Dedifferentiated amniotic fluid mesenchymal stem cell (primary cell): Measurements from ENCODE around the gene PRKCH.

Source experiments
- DNase-seq: peaks from one replicate; pipeline ENCODE4 v3.0.0-alpha.2; 2016; ENCODE audit errors: extremely low spot score

Gene PRKCH

DNA sequence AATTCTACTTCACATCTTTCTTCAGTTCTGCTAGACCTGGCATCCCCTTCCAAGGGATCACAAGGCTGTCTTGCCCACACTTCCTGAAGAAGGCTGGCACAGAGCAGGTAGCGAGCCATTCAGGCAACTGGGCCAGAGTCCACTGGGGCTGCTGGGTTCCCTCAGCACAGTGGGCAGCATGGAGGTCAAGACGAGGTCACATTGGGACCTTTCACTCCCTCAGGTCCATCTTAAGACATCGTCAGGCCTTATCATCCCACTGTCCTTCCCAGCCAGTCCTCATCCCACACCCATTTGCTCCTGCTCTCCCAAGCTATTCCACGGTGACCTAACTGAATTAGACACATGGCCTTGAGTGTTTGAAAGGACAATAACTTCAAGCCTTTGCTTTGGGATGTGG is 230.9 kb downstream of the PRKCH start:
- no peak for DNase-seq

- DNase-seq, result peak; percentile 96
Measured at GRCh38 chr14:61553730-61554641, 232.6 kb downstream of the PRKCH start.

- no peak for DNase-seq
Measured at GRCh38 chr14:61555056-61555838, 233.9 kb downstream of the PRKCH start.

DNA sequence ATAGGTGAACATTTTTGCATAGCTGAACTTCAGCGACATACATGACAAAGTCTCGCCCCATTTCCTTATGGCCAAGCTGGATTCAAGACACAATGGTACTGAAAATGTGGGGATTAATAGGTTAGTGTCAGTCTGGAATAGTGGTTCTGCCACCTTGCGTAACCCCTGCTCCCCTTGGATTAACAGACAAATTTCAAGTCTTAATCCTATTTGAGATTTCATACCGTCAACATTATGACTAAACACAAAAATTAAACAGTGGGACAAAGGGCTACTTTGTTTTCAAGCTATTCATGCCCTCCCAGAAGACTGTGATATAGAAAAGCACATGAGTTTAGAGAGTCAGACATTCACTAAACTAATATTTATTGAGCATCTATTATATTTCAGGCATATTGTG is 235.1 kb downstream of the PRKCH start:
- DNase-seq, result no peak

GRCh38 chr14:61557262-61557661 is 235.9 kb downstream of the PRKCH start:
- no peak for DNase-seq

DNA sequence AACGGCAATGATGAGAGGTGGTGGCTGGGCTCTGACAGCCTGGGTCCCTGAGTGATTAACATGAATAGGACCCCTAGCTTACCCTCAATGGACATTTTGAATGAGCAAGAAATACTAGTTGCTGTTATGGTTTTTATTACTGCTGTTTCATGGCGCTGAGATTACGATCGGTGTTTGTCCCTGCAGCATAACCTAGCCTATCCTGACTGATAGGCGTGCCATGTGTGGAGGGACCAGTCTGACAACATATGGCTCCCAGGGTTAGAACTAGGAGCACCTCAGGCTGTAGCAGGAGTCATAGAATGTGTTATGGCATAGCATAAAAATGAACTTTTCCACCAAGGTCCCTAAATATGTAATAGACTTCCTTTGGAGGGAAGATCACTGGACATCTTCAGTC is 236.5 kb downstream of the PRKCH start:
- DNase-seq, result no peak

GRCh38 chr14:61558271-61558670 is 236.9 kb downstream of the PRKCH start:
- no peak for DNase-seq

DNA sequence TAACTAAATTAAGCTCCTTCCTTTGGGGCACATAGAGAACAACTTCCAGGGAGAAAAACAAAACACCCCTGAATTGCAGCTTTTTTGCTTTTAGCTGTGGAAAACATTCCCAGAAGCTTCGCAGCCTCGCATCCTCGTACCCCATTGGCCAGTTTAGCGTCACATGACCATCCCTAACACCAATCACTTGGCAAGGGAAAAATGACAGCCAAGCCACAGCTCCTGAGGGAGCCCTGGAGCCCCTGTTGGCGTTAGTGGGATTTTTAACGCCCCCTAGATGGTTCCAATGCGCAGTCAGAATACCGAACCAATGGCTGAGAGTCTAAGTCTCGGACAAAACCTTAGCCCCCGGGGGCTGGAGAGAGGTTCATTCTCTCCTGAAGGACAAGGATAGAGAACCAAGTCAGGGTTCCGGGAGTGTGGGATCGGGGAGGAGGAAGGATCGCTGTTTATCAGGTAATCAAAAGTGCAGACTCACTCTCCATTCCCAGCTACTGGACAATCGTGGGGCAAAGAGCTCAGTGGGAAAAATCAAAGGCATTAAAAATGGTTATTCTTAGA is 238.3 kb downstream of the PRKCH start:
- DNase-seq, result no peak

DNA sequence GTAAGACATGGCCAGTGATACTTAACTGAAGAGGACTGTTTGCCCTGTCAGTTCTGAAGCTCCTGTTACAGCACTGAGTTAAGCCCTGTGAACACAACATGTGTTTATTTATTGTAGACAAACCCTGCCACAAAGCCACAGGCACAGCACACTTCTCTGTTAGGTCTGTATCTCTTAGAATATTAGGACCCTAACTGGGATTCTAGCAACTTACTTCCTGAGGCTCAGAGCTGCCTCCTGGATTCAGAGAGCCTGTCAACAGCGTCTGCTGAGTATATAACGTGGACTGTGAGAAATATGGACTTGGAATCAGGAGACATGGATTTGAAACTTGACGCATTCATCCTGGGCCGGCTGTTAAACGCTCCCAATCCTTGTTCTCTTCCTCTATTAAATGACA is 238.9 kb downstream of the PRKCH start:
- no peak for DNase-seq

DNA sequence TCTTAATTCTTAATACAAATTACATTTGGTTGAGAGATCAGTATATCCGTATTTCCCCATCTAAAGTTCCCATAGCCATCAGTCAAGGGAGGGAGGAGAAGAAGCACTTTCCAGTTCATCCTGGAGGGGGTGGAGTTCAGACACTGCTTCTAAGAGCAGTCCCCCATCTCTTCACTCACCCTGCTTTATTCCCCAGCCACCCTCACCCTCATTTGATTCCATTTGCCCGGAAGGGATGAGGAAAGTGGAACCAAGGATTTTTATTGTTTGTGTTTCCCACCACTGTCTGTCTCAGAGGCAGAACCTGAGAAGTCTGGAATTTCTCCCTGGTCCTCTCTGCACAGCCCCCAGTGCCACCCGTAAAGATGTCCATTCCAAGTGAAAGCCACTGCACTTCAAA is 239.7 kb downstream of the PRKCH start:
- DNase-seq, result no peak

- peak; percentile 91 for DNase-seq
Measured at GRCh38 chr14:61561657-61562276, 240.4 kb downstream of the PRKCH start.

GRCh38 chr14:61562321-61563161 is 241.2 kb downstream of the PRKCH start:
- peak; percentile 90 for DNase-seq

DNA sequence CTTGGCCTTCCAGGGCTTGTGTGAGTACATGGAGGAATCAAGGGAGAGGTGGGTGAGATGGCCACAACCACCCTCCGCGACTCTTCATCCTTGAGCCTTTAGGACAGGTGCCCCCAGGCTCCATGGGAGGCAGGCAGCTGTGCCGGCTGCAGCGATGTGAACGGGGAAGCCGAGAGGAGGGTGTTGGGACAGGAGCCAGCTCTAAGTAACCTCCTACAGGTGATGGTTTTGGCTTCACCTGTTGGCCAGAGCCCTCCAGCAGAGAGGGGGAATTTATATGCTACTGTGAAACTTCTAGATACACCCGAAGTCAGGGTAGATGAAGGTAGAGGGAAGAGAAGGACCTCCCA is 241.8 kb downstream of the PRKCH start:
- no peak for DNase-seq

- DNase-seq, result no peak
Measured at GRCh38 chr14:61563880-61564617, 242.7 kb downstream of the PRKCH start.

- DNase-seq, result peak; percentile 88
Measured at GRCh38 chr14:61564618-61565091, 243.3 kb downstream of the PRKCH start.

DNA sequence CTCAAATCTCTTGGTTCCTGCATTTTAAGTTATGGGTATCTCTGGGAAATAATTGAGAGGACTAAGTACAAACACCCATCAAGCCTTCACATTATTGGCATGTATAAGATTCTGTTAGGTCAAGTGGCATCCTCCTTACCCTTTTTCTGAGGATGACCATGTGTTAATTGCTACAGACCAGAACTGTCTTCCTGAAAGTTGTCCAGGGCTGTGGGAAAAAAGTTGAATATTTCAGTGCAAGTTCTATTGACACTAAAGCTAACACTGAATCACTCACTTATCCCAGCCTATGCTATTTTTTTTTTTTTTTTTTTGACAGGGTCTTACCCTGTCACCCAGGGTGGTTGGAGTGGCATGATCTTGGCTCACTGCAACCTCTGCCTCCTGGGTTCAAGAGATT is 243.8 kb downstream of the PRKCH start:
- no peak for DNase-seq

DNA sequence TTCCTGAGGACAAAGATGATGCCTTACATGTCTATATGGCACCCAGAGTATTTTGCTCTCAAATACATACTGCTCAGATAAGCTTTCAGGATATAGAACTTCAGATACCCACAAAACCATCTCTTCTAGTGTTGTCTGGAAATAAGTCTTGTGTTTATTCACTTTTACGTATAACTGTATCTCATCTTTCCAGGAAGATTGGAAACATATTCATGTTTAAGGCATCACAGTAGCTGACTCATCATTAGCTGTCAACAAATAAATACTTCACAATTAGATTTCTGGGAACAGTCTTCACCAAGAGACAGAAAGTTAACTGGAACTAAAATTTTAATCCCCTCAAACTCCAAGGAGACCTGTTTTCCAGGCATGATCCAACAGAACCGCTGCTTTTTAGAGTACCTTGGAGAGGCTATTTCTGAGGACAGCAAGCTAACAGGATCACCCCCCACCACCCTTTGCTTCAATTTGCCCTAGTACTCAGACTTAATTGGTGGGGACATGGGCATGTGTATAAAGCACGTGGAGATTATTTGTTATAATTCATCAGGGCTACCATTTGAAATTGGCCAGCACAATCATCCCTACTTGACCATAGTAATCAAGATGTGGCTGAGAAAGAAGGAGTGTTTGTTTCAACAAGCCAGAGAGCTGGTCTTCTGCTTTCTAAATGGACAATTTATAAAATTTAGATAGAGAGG is 244.6 kb downstream of the PRKCH start:
- peak; percentile 63 for DNase-seq

DNA sequence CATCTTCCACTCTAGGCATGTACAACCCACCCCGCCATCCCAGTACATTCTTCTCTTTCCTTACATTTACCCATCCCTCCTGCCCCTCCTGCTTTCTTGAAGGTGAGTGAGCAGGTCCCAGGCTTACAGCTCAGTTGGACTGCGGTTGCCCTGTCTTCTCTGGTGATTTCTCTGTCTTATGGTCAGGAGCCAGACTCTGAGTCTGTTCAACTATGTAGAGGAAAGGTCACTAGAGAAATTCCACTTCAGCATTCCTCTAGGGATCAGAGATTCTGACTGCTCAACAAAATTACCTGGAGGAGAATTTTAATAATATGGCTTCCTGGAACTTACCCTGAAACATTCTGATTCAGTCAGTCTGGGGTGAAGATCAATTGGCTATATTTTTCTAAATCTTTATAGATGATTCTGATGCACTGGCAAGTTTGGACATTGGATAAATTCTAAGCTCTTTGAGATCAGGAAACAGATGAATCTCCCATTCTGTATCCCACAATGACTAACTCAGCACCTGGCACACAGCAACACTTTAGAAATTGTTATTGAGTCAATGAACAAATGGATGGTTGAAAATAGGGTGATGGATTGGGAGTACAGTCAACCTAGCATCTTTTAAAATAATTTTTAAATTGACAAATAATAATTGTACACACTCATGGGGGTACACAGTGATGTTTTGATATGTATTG is 245.3 kb downstream of the PRKCH start:
- no peak for DNase-seq

DNA sequence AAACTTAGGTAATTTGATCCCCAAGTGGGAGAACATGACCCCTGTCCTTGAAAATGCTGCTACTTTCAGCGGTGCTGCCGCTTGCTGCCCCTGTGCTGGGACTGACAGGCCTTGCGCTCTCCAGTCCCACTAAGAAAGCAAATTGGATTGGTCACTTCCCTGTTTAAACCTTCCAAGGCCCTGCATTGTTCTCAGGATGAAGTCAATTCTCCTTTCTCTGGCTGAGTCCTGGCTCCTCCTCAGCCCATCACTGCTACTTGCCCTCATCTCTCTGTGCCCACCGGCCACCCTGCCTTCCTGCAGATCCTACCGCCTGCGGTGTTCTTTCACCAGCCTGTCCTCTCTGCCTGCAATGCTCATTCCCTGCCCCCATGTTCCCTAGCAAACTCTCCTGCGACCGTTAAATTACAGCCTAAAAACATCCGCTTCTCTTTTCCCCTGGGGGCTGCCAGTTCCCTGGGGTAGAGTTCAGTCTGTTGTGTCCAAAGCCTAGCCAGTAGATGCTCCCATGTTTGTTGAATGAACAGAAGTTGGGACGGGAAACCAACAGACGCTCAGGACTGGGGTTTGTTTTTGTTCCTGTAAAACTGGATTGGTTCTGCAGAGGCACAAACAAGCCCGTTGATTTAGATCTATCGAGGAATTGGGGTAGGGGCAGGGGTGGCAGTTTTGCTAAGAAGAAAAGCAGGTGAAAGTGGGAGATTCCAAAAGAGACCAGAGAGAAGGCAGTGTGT is 246.6 kb downstream of the PRKCH start:
- no peak for DNase-seq
